GM21360 (cell line): ENCODE measurements around the gene MAP2K5.

Experiments
- ATAC-seq: cut with Tn5 transposase; IDR thresholded peaks from one replicate; pipeline ENCODE4 v1.9.1; 2021; ENCODE audit warnings: mild to moderate bottlenecking, moderate library complexity; ENCODE audit not compliant: unreplicated experiment

MAP2K5 gene

DNA sequence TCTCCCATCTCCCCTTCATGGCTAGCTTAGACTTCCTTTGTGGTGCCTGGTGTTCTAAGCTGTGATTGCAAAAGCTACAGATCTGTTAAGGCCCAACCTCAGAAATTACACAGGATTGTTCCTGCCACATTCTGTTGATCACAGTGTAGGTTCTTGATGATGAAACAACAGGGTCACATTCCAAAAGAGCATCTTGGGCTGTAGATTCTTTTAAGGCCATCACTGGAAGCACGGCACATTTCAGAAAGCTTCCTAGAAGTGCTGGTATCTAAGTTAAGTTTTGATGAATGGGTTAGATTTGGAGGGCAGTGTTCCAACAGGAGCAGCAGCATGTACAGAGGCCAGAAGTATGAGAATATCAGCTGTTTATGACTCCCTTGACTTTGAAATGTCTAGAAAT is 175.3 kb downstream of the MAP2K5 start:
- ATAC-seq, result no peak

- ATAC-seq, result no peak
These were observed 176.9 kb downstream of the MAP2K5 start for GRCh38 chr15:67719330-67719959.

DNA sequence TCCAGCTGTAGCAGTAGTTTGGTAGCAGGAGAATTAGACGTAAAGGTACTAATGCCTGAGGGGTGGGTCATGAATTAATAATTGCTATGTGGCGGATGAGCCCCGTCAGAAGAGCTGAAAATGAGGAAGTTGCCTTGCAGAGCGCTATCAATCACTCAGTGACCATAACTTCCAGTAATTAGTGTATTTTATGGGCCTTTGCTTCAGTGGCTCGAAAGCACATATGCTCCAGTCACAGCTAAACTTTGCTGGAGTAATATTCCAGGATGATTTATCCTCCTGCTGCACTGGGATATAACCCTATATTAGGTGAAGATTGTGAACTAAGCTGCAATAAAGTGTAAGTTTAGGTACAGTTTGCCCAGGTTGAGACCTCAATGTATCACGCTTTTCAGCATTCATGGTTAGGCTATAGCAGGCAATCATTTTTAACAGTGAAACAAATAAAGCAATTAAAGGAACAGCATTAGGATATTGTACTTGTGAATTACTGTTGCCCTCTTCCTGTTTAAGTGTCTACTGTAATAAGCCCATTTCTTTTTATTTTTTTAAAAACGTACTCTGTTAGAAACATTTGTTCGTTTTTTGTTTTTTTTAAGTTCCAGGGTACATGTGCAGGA is 178.2 kb downstream of the MAP2K5 start:
- no peak for ATAC-seq

DNA sequence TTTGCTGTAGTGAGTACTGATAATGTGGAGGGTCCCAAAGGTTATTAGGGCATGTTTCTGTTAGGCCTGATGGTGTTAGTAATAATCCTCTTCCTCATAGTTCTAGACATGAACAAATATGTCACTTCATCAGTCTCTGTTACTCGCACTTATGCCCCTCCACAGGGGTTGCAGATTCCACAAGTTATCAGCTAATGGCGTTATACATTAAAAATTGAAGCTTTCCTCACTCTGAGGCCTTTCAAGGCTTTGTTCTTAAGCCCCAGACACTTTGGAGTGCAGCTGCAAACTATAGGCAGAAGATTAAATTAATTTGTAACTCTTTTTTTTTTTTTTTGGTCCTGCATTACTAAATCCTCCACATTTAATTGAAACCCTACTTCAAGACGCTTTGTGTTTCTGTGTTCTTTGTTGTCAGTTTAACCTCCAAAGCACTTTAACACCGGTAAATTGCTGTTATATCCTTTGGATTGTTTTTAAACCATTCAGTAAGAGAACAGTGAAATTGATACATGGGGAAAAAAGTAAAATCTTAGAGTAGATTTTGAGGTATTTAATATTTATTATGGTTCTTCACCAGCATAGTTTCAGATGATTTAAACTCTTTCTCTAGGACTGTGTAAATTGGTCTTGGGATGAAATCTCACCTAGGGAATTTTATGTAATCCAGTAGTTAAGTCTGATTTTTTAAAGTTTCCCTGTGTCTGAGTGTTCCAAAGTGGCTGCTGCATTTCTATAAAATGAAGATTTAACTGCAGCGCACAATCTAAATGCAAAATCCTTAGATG is 179.7 kb downstream of the MAP2K5 start:
- no peak for ATAC-seq

DNA sequence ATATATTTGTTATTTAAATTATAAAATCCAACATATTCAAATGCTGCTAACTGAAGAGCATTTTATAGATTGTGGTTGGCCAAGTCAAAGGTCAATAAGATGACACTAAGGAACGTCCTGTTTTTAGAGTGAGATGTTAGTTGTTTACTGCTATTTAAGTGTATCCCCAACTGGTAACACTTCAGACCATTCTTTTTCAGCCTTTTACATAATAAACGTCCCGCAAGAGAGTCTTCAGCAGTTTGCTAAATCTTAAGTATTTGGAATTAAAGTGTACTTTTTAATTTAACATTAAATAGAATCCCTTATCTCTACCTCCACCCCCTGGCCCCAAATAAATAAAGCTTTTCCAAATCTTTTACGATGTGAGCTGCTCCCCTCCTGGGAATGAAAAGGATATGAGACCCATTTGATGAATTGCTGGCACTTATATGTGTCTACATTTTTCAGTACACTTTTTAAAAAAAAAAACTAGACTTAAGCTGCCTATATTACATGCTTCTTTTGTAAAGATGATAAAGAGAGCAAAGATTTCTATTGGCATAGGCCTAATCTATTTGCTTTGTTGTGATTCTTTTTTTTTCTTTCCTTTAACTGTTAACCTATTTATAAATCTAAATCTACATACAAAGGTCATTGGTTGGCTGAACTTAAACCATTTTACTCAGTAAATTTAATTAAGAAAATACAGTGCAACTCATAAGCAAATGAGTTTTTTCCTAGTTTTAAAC is 181.0 kb downstream of the MAP2K5 start:
- no peak for ATAC-seq

GRCh38 chr15:67724691-67725375 is 182.3 kb downstream of the MAP2K5 start:
- ATAC-seq, result no peak

DNA sequence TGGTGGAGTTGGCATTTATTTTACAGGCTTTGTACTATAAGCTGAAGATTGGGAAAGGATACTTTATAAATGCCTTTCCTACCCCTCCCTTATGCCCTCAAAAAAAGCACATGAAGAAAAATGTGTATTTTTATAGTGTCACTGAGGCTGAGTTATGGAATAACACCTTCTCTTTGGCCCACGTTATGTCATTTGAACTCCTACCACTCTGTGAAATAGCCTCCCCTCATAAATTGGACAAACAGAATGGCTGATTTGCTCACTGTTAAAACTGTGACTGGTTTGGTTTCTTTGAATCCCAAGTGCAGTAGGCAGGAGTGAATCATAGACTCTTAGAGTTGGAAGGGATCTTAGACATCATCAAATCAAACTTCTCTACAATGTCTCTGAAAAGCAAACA is 187.6 kb downstream of the MAP2K5 start:
- ATAC-seq, result no peak

GRCh38 chr15:67731112-67731721 is 188.7 kb downstream of the MAP2K5 start:
- ATAC-seq, result no peak

DNA sequence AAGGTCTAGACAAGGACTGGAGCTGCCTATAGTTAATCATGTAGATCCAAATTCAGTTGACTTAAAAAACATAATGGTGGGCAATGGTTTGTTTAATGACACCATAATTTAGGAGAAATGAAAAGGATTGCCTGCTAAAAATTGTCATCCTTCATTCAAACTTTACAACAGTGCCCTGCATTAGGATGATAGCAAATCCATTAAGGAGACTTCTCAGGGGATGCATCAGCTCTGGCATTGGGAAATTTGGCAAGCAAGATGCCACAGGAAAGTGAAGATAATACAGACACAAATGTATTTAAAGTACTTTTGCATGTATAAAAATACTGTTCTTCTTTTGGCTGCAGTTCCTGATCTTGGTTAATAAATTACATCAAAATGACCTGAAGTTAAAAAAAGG is 189.7 kb downstream of the MAP2K5 start:
- ATAC-seq, result no peak

- no peak for ATAC-seq
These were observed 190.3 kb downstream of the MAP2K5 start for GRCh38 chr15:67732671-67733374.

DNA sequence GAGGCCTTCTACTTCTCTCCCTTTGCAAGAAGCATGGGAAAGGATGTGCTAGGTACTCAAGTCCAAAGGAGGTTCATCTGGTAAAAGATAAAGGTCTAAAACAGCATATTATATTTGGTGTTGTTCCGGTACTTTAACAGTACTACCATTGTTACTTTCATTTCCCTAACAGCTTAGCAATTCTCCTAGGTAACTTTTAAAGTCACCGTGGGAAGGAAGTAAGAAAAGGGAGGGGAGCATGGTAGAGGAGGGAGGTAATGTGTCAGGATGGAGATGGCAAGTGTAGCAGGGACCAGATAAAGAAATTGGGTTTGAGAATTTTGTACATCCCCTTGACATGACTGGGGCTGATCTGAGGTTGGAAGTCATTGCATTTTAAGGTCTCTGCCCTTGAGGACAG is 193.4 kb downstream of the MAP2K5 start:
- ATAC-seq, result no peak

DNA sequence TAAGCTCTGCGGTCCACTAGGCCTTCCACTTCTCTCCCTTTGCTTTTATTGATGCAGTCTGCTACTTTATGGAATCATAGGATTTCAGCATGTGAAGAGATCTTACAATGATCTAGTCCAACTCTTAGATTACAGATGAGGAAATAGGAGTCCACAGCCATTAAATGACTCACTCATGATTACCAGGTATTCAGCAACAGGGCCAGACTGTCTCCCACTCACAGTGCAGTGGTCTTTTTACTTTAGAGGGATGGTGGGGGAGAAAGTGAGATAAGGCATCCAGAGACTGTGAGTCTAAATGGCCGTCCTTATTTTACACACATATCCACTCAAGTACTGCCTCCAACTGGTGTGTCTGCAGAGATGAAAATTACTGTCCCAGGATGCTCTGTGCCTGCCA is 194.3 kb downstream of the MAP2K5 start:
- ATAC-seq, result no peak

DNA sequence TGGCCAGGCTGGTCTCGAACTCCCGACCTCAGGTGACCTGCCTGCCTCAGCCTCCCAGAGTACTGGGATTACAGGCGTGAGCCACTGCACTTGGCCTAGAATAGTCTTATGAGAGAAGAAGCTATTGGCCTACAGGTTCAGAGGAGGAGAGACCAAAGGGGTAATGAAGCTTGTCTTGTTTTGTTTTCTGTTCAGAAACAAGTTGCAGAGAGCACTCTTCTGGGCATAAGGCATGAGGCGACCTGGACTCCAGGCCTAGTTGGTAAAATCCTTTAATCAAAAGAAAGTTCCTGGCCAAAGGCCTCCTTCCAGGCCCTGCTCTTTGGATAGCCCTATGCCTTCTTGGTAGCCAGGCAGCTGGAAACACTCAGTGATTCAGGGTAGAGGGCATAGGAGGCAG is 195.6 kb downstream of the MAP2K5 start:
- ATAC-seq, result no peak

- ATAC-seq, result no peak
These were observed 197.9 kb downstream of the MAP2K5 start for GRCh38 chr15:67740405-67740804.

DNA sequence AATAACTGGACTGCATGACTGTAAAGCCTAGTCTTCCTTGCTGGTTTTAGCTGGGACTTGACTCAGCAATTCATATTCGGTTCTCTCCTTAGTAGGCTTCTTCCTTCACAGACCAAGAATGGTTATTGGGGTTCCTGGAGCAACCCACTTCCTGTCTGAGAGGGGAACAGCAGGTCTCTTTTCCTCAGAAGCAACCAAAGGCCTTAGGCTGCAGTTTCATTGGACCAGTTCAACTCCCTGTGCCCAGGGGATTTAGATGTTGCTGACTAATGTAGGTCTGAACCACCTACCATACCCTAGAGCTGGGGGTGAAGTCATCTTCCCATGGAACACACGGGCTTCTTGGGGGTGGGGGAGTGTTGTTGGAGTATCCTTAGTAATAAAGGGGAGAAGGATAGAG is 198.8 kb downstream of the MAP2K5 start:
- ATAC-seq, result no peak

GRCh38 chr15:67743558-67743957 is 201.1 kb downstream of the MAP2K5 start:
- ATAC-seq, result no peak

GRCh38 chr15:67744331-67745072 is 202.0 kb downstream of the MAP2K5 start:
- ATAC-seq, result no peak

DNA sequence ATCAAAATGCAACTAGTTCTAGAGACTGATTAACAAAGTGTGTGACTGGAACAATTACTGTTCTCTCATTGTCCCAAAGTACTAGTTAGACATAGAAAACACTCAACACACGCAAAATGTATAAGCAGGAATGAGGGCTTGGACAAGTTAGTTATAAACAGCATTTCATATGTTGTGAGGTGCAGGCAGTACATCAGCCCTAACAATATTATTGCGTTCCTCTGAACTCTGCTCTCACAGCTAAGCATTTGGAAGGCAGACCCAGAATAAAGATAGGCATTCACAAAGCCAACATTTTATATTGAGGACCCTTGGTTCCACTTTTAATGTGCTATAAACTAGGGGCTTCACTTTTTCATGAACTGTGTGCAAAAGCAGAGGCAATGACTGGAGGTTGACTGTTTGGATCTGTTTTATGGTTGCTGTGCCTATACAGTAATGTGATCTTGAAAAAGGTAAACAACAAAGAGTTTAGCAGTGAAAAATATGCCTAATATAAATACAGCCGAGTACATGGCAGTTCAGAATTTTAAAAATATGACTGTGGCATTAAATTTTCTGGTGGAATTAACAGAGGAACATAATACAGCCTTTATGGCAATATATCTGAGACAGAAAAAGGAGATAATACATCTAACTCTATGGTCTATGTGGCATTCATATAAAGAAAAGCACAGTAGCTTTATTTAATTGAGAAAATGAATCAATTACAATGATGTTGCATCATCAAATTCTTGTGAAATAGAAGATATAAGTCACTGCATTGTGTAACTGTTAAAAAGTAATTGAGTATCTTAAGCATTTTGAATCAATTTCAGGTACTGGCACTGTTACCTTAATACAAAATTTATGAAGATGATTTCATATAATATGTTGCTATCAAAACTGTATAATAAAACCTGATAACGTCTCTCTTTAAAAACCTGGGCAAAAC is 202.8 kb downstream of the MAP2K5 start:
- no peak for ATAC-seq
